Esophagus squamous epithelium (tissue), 4 donors: ENCODE results near the gene MGMT.

Experiments
- POLR2A ChIP-seq, 4 donors: fragments of 450-650 bp; IDR thresholded peaks; one replicate each; pipeline ENCODE4 v1.6.1; 2017; ENCODE audit warnings: antibody characterized with exemption in 4 of 4, mild to moderate bottlenecking in 4 of 4, moderate library complexity in 3 of 4
- TF ChIP-seq, protein P1 (sequence below), 6 experiments: fragments of 450-650 bp in 4 of 6; fragments of 200-600 bp in 2 of 6; sonication (generic) in 2 of 6; IDR thresholded peaks; one replicate each; pipeline ENCODE4 v1.5.1; 2016 to 2019; ENCODE audit warnings: antibody characterized with exemption in 6 of 6, mild to moderate bottlenecking in 4 of 6, moderate library complexity in 4 of 6

DNA sequence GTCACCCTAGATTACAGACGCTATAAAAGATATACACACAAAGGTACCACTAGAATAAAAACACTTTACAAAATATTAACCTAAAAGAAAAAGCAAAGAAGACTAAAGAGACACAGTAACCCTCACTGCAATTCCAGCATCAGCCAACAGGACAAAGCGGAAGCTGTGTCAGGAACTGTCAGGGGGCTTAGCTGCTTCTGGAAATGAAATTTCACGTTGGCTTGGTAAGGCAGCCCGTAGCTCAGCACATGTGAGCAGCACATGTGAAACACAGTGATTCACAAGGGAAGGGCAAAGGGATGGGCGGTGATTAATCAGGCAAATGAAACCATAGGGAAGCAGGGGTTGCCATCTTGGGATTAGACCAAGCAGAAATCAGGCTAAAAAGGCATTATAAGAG is 195.4 kb downstream of the MGMT start:
- TF ChIP-seq, protein P1, sequence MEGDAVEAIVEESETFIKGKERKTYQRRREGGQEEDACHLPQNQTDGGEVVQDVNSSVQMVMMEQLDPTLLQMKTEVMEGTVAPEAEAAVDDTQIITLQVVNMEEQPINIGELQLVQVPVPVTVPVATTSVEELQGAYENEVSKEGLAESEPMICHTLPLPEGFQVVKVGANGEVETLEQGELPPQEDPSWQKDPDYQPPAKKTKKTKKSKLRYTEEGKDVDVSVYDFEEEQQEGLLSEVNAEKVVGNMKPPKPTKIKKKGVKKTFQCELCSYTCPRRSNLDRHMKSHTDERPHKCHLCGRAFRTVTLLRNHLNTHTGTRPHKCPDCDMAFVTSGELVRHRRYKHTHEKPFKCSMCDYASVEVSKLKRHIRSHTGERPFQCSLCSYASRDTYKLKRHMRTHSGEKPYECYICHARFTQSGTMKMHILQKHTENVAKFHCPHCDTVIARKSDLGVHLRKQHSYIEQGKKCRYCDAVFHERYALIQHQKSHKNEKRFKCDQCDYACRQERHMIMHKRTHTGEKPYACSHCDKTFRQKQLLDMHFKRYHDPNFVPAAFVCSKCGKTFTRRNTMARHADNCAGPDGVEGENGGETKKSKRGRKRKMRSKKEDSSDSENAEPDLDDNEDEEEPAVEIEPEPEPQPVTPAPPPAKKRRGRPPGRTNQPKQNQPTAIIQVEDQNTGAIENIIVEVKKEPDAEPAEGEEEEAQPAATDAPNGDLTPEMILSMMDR (IDR thresholded peaks at IDR 0.05) = no peak
- no peak for TF ChIP-seq POLR2A (IDR thresholded peaks at IDR 0.05)
